ENCODE data around the gene METTL13.

DNA sequence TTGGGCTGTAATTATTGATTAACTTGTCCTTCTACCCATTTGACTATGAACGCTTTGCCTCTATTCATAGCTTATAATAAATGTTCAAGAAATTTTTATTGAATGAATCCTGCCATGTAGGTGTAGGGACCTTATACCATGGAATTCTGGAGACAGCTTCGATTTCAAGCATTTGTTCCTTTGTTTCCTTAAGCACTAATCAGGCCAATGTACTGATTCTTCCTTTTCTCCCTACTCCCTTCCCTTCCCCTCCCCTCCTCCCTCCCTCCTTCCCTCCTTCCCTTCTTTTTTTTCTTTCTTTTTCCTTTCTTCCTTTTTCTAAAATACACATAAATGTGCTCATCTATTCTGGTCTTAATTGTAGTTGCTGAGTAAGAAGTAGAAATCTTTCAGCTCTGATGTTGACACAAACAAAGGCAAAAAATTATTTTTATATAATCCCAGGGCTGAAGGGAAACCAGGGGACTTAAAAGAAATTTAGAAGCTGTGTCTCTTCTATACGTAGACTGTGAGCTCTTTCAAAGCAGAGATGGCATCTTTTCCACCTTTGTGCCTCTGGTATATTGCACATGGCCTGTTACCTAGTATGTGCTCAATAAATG, 34.9 kb downstream of the METTL13 start:
- TF ChIP-seq, protein P1, sequence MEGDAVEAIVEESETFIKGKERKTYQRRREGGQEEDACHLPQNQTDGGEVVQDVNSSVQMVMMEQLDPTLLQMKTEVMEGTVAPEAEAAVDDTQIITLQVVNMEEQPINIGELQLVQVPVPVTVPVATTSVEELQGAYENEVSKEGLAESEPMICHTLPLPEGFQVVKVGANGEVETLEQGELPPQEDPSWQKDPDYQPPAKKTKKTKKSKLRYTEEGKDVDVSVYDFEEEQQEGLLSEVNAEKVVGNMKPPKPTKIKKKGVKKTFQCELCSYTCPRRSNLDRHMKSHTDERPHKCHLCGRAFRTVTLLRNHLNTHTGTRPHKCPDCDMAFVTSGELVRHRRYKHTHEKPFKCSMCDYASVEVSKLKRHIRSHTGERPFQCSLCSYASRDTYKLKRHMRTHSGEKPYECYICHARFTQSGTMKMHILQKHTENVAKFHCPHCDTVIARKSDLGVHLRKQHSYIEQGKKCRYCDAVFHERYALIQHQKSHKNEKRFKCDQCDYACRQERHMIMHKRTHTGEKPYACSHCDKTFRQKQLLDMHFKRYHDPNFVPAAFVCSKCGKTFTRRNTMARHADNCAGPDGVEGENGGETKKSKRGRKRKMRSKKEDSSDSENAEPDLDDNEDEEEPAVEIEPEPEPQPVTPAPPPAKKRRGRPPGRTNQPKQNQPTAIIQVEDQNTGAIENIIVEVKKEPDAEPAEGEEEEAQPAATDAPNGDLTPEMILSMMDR (IDR thresholded peaks at IDR 0.05; ENCODE audit: poor library complexity, severe bottlenecking) = no peak
- TF ChIP-seq POLR2AphosphoS5 (IDR thresholded peaks at IDR 0.05) = no peak
- no peak for TF ChIP-seq RAD21 (conservative IDR thresholded peaks at IDR 0.05)
- TF ChIP-seq EP300 (conservative IDR thresholded peaks at IDR 0.05; ENCODE audit: poor library complexity, severe bottlenecking) = no peak
- no peak for TF ChIP-seq TAF1 (IDR thresholded peaks at IDR 0.05; ENCODE audit: low read depth)
- TF ChIP-seq, protein P2, sequence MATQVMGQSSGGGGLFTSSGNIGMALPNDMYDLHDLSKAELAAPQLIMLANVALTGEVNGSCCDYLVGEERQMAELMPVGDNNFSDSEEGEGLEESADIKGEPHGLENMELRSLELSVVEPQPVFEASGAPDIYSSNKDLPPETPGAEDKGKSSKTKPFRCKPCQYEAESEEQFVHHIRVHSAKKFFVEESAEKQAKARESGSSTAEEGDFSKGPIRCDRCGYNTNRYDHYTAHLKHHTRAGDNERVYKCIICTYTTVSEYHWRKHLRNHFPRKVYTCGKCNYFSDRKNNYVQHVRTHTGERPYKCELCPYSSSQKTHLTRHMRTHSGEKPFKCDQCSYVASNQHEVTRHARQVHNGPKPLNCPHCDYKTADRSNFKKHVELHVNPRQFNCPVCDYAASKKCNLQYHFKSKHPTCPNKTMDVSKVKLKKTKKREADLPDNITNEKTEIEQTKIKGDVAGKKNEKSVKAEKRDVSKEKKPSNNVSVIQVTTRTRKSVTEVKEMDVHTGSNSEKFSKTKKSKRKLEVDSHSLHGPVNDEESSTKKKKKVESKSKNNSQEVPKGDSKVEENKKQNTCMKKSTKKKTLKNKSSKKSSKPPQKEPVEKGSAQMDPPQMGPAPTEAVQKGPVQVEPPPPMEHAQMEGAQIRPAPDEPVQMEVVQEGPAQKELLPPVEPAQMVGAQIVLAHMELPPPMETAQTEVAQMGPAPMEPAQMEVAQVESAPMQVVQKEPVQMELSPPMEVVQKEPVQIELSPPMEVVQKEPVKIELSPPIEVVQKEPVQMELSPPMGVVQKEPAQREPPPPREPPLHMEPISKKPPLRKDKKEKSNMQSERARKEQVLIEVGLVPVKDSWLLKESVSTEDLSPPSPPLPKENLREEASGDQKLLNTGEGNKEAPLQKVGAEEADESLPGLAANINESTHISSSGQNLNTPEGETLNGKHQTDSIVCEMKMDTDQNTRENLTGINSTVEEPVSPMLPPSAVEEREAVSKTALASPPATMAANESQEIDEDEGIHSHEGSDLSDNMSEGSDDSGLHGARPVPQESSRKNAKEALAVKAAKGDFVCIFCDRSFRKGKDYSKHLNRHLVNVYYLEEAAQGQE (IDR thresholded peaks at IDR 0.05; ENCODE audit: borderline replicate concordance) = no peak
- TF ChIP-seq MXI1 (conservative IDR thresholded peaks at IDR 0.05; ENCODE audit: poor library complexity, severe bottlenecking) = no peak

All from neural cell (in vitro differentiated cells).